A673 (cell line): ENCODE measurements around the gene RERE.

Source experiments
- EZH2 ChIP-seq: fragments of 200-600 bp; sonication (generic); IDR thresholded peaks from 2 replicates; pipeline ENCODE4 v1.6.1; 2017; ENCODE audit warnings: borderline replicate concordance, low read depth, mild to moderate bottlenecking, mixed read lengths, antibody characterized with exemption, low read length; ENCODE audit not compliant: poor library complexity, severe bottlenecking
- TF ChIP-seq, protein P1 (sequence below): fragments of 300-800, 200-600 bp; sonication (generic); conservative IDR thresholded peaks from 2 replicates; pipeline ENCODE4 v1.5.1; 2017; ENCODE audit warnings: low read depth, mild to moderate bottlenecking, antibody characterized with exemption, low read length, moderate library complexity, mixed read lengths

GRCh38 chr1:8423269-8423691 is 394.2 kb downstream of the RERE start:
- TF ChIP-seq, protein P1, sequence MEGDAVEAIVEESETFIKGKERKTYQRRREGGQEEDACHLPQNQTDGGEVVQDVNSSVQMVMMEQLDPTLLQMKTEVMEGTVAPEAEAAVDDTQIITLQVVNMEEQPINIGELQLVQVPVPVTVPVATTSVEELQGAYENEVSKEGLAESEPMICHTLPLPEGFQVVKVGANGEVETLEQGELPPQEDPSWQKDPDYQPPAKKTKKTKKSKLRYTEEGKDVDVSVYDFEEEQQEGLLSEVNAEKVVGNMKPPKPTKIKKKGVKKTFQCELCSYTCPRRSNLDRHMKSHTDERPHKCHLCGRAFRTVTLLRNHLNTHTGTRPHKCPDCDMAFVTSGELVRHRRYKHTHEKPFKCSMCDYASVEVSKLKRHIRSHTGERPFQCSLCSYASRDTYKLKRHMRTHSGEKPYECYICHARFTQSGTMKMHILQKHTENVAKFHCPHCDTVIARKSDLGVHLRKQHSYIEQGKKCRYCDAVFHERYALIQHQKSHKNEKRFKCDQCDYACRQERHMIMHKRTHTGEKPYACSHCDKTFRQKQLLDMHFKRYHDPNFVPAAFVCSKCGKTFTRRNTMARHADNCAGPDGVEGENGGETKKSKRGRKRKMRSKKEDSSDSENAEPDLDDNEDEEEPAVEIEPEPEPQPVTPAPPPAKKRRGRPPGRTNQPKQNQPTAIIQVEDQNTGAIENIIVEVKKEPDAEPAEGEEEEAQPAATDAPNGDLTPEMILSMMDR, result no peak
- TF ChIP-seq EZH2, result no peak
